Measurements from ENCODE around the gene DBP. TPM values are rescaled to one million over a fixed set of nuclear protein-coding genes. Genes with fewer than 3 reads are reported as not detected.

Gene DBP
- total and polyA plus RNA-seq, 2 of the 13 experiments (the other 11 are each of a cell fraction or from before 2014, with no cell fraction given), result 1.7 to 5.8 TPM

DNA sequence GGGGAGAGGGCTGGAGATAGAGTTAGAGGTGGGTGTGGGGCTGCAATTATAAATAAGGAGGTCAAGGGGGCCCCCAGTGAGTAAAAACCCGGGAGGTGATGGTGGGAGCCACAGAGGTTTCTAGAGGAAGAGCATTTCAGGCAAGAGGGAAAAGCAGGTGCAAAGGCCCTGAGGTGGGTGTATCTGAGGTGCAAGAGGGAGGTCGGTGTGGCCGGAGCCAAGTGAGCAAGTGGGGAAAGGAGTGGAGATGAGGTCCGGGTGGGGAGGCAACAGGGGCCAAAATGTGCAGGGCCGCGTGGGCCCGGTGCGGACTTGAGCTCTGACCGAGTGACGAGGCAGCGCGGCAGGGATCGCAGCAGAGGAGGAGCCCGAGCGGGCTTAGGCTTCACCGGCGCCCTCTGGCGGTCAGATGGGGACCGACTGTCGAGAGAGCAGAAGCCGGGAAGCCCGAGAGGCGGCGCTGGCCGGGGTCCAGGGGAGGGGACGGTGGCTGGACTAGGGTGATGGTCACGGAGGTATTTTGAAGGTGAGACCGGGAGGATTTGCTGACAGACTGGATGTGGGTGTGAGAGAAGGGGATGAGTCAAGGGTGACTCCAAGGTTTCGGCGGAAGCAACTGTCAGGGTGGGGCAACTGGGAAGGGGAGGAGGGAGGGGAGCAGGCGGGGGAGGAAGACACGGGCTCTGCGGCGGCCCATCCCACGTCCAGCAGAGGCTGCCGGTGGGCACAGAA lies 48.3 kb downstream of the DBP start (continued):
- TF ChIP-seq, protein P1, sequence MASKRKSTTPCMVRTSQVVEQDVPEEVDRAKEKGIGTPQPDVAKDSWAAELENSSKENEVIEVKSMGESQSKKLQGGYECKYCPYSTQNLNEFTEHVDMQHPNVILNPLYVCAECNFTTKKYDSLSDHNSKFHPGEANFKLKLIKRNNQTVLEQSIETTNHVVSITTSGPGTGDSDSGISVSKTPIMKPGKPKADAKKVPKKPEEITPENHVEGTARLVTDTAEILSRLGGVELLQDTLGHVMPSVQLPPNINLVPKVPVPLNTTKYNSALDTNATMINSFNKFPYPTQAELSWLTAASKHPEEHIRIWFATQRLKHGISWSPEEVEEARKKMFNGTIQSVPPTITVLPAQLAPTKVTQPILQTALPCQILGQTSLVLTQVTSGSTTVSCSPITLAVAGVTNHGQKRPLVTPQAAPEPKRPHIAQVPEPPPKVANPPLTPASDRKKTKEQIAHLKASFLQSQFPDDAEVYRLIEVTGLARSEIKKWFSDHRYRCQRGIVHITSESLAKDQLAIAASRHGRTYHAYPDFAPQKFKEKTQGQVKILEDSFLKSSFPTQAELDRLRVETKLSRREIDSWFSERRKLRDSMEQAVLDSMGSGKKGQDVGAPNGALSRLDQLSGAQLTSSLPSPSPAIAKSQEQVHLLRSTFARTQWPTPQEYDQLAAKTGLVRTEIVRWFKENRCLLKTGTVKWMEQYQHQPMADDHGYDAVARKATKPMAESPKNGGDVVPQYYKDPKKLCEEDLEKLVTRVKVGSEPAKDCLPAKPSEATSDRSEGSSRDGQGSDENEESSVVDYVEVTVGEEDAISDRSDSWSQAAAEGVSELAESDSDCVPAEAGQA (IDR thresholded peaks at IDR 0.05; ENCODE audit: low read depth), result no peak
- TF ChIP-seq, protein P1 (CRISPR knock-in tag; IDR thresholded peaks at IDR 0.05; ENCODE audit: borderline replicate concordance), result no peak
- TF ChIP-seq, protein P2, sequence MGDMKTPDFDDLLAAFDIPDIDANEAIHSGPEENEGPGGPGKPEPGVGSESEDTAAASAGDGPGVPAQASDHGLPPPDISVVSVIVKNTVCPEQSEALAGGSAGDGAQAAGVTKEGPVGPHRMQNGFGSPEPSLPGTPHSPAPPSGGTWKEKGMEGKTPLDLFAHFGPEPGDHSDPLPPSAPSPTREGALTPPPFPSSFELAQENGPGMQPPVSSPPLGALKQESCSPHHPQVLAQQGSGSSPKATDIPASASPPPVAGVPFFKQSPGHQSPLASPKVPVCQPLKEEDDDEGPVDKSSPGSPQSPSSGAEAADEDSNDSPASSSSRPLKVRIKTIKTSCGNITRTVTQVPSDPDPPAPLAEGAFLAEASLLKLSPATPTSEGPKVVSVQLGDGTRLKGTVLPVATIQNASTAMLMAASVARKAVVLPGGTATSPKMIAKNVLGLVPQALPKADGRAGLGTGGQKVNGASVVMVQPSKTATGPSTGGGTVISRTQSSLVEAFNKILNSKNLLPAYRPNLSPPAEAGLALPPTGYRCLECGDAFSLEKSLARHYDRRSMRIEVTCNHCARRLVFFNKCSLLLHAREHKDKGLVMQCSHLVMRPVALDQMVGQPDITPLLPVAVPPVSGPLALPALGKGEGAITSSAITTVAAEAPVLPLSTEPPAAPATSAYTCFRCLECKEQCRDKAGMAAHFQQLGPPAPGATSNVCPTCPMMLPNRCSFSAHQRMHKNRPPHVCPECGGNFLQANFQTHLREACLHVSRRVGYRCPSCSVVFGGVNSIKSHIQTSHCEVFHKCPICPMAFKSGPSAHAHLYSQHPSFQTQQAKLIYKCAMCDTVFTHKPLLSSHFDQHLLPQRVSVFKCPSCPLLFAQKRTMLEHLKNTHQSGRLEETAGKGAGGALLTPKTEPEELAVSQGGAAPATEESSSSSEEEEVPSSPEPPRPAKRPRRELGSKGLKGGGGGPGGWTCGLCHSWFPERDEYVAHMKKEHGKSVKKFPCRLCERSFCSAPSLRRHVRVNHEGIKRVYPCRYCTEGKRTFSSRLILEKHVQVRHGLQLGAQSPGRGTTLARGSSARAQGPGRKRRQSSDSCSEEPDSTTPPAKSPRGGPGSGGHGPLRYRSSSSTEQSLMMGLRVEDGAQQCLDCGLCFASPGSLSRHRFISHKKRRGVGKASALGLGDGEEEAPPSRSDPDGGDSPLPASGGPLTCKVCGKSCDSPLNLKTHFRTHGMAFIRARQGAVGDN (CRISPR knock-in tag; IDR thresholded peaks at IDR 0.05), result peak; percentile 77
- TF ChIP-seq ZBED4 (CRISPR knock-in tag; IDR thresholded peaks at IDR 0.05; ENCODE audit: borderline replicate concordance) (no peak), ELF1 (CRISPR knock-in tag; IDR thresholded peaks at IDR 0.05) (0 out of 2 replicates have a peak, but pooled peaks have one; percentile 11), NRL (CRISPR knock-in tag; IDR thresholded peaks at IDR 0.05; ENCODE audit: borderline replicate concordance) (peak; percentile 68), ZNF564 (CRISPR knock-in tag; IDR thresholded peaks at IDR 0.05) (no peak), FOXO1 (CRISPR knock-in tag; IDR thresholded peaks at IDR 0.05) (0 out of 2 replicates have a peak, but pooled peaks have one; percentile 10), HMGXB4 (CRISPR knock-in tag; IDR thresholded peaks at IDR 0.05; ENCODE audit: borderline replicate concordance in 1 of 2, low read depth in 1 of 2) (peak; percentile 86 to 90; a peak in 3 of 4 replicates), ZNF740 (CRISPR knock-in tag; IDR thresholded peaks at IDR 0.05) (0 out of 2 replicates have a peak, but pooled peaks have one; percentile 25)

Measured in HepG2 (cell line).